Activated effector memory CD4-positive, alpha-beta T cell treated with anti-CD3 and anti-CD28 coated beads, Interleukin-2, amount 50 U/mL, for 16 hours (primary cell): ENCODE measurements around the gene SGIP1.
"Not testable (repeated sequence)": the region's sequence is repeated elsewhere in the genome, so short reads cannot be mapped to it uniquely, and the experiment has no call there.

Source experiments
- DNase-seq: peaks from one replicate; pipeline ENCODE4 v3.0.0-alpha.2; 2020

SGIP1 gene

DNA sequence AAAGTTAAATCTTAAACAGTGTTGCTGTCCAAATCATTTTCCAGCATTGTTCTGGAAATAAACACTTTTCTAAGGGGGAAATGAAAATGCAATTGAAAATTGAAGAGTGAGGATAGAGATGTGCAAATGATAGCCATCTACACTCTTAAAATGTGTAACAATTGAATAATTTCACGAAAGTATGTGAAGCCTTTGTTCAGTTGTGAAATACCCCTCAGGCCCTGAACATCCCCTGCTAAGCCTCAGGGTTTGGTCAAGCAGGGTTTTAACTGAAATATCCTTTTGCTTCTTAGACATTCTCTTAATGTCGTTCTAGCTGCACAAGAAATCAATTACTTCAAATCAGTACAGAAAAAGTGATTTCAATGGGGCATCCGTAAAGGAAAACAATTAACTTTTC, 152.5 kb downstream of the SGIP1 start:
- DNase-seq: no peak

DNA sequence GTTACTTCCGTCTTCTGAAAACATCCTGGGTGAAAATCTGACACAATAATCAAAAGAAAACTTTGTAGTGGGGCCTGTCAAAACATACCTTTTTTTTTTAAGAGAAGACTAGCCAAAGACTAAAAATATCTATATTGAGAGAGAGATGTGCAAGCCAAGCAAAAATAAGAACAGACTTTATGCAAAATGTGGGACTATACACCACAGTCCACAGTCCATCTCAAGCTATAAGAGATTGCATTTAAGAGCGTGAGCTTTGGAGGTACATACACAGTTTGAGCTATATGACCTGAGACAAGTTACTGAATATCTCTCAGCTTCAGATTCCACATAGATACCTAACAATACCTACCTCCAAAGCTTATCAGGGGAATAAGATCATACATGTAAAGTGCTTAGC, 153.4 kb downstream of the SGIP1 start:
- DNase-seq: no peak

DNA sequence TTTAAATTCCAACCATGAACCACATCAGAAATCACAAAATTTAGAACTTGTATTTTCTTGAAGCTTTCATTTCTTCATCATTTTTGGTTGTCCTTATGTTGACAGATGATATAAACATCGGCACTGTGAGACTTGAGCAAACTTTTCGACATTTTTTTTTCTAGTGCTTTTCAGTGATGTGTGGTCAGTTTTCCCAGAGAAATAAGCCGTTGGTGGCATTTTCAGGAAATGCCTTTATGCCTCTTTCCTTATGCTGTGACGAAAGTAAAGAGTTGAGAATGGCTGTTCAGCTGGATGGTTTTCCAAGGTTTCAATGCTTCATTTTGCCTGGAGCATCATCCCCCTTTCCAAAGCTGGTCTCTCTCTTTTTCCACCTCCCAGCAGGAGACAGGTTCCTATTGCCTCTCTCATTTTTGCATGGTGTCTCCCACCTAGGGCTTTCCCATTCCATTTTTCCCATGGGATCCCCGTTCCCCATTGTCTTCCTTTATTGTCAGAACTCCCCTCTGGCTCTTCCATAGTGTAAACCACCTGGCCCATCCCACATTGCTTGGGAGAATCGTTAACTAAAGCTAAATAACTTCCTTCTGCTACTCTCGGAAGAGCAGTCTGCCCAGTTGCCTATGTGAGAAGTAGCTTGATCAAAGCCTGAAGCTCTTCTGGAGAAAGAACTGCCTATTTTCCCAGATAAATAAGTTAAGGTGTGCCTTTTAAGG, 156.9 kb downstream of the SGIP1 start:
- no peak for DNase-seq

DNA sequence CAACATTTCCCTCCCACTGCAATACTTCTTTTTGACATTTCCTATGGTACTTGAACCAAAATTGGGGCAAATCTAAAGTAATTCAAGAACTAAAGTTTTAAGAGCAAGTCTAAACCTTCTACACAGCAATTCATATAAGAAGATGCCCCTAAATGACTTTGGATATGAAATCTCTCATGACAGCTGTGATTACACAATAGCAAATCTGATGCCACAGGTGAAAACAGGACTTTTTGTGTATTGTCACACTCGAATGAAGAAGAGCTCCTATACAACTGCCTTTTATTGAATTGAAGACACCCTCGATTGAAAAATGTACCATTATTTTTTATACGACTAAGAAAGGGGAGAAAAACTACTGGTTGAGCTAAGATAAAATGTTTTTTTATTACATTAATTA, 158.7 kb downstream of the SGIP1 start:
- DNase-seq: no peak

DNA sequence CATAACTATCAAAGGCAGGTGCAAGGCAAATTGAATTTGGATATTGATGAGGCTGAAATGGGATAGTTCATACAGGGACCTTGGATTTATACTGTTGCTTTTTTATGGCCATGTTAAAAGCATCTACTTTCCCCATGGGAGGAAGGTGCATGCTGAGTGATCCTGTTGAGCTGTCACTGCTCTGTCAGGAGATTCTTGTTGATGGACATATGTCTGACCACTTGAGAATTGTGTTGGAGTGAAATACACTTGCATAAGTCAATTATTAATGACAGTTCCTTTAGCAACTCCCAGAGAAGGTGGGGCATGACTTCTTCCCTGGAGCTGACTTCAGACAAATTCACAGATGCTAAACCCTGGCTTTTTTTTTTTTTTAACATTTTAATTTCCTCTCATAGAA, 159.9 kb downstream of the SGIP1 start:
- no peak for DNase-seq

DNA sequence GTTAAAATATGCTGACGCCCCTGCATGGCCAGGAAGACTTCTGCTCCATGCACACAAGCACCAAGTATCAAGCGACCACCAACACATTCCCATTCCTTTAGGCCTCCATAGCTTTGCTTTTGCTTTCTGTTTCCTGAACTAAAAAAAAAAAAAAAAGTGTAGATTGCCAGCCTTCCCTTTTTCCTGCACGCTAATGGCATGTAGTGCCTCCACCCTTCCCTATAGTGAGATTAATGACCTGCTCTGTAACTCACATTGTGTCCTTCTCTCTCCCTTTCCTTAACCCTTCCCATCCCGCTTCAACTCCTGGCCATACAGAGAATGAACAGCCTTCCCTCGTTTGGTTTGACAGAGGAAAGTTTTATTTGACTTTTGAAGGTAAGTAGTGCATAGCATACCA, 161.2 kb downstream of the SGIP1 start:
- DNase-seq: no peak

DNA sequence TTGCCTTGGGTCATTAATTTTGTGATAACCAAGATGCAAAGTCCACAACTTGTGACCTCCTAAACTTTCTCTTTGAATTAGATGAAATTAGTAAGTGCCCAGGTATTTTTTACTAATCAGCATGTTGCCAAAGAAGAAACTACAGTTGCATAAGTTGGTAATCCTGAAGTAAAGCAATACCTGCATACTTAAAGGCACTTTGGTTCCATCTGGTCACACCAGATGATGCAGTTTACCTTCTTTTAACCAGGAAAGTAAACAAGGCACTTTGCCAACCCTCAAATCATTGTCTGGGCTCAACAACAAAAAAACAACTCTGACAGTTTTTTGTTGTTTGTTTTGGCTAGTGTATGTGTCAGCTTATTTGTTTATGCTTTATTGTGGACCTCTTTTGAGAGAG, 162.8 kb downstream of the SGIP1 start:
- no peak for DNase-seq

DNA sequence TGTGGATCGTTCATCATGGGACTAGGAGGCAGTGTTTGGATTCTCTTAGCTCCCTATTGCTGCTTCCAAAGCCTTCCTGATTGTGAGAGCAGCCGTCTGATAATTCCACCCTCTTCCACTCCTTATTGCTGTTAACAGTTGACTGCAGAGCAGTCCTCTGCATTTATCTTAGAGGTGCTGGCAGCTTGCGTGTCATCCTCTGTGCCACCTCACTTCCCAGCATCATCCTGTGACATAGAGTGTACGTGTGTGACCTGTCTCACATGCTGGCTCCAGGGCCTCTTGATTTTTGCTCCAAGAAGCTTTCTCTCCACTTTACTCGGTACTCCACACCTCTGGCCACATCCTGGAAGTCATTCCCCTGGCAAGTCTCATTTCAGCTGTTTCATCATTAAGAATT, 165.3 kb downstream of the SGIP1 start:
- no peak for DNase-seq

DNA sequence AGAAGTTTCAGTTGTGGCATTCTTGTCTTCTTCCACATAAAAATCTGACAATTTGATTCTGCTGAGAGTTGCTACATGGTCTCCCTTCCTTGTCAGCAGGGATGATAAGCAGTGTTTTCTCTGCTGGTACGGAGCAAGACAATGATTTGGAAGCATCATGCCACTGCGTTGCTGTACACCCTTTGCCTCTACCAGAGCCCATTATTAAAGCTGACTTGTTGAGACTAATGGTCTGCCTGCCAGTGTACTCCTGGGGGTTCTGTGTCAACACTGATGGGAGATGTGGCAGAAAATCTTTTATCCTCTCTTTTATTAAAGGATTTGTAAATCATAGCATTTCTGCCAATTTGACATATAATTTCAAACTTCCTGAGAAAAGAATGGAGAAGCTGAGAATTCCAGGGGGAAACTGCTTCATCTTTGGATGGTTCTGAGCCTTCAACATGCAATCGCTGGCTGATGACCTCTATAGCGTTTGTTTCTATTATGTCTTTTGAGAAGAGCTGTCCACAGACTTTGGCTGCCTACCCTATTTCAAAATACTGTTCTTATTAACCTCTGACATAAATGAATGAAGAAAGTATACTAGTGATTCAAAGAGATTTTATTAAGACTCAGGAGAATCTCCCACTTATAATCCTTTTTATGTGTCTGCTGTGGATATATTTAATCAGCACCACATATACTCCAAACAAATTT, 170.4 kb downstream of the SGIP1 start:
- no peak for DNase-seq

DNA sequence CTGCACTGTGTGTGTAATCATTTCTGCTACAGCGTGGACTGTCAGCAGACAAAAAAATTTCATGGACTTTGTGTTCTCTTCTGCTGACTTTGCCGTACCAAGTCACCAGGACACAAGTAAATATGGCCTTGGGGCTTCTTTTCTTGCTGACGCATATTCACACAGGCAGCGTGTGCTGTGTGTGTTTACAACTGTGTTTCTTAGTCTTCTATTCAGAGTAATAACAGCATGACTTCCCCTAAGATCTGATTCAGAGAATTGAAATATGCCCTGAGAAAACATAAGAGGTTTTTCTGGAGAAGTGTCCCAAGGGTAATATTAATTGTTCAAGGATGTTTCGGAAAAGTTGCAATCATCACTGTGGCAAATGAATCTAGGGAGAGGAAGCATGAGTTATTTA, 171.2 kb downstream of the SGIP1 start:
- no peak for DNase-seq

DNA sequence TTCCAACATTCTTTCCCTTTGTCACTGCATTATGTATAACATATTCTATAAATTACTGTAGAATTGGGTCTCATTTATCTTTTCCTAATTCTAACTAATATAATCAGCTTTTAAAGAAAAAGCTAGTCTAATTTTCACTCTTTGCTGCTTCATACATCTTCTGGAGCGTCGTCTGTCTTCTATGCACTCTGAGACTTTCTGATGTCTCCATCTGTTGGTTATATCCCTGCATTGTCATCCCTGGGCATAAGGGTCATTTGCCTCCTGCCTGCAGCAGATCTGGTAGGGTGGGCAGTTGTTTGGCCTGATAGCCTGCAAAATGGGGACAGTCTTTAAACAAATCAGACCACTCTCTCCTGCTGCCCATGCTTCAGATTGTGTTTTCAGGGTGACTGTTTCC, 177.5 kb downstream of the SGIP1 start:
- no peak for DNase-seq

DNA sequence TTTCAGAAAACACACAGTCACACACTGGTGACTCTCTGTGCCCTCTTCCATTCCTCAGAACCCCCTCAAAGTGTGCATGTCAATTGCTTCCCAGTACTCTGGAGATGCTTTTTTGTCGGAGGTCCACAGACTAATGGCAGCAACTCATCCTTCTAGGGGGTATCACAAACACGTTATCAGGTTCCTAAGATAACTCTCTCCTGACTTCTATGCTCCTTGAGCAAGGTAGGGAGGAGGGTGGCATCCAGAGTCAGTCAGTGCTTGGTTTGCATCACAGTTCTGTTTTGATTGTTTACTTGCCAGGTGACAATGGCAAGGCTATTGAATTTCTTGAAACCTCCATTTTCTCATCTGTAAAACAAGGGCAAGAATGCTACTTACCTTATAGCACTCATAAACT, 178.9 kb downstream of the SGIP1 start:
- no peak for DNase-seq

DNA sequence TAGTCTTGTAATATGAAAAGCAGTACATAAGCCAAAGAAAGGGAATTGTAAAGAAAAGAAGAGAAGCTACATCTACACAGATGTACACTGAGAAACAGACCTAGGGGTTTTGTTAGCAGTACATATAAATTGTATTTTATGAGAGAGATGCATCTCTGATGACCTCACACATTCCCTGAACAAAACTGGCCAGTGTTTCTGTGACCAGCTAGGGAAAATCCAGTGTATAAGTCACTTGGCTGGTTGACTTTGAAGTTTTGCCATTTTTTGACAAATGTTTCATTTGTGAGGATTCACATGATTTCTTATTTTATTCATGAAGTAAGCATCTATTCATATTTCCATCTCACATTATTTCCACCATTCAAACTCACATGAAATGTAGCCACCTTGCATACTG, 190.0 kb downstream of the SGIP1 start:
- no peak for DNase-seq

DNA sequence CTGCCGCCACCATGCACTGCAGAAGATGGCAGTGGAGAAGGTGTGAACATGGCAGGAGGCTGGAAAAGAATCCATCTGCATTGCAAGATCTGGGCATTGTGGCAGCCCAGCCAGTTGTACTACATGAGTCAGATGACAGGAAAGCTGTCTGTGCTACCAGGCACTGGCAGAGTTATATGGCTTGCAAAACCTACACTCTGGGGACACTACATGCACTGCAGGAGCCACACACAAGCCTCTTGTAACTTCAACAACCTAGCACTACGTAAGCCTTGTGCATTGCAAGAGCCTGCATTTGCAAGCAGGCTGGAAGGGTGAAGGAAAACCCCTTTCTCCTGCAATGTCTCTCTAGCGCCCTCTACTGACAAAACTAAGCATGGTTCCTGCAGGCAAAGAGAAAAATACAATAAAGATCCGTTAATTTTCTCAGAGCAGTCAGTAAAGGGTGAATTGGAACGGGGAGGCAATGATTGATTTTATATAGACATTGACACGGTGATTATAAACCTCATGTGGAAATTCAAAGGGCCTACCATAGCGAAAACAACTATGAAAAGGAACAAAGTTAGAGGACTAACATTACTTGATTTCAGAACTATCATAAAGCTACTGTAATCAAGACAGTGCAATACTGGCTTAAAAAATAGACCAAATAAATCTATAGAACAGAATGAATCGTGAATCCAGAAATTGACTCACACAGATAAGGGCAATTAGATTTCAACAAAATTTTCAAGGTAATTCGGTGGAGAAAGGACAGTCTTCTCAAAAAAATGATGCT, 192.1 kb downstream of the SGIP1 start:
- DNase-seq: peak; percentile 66

DNA sequence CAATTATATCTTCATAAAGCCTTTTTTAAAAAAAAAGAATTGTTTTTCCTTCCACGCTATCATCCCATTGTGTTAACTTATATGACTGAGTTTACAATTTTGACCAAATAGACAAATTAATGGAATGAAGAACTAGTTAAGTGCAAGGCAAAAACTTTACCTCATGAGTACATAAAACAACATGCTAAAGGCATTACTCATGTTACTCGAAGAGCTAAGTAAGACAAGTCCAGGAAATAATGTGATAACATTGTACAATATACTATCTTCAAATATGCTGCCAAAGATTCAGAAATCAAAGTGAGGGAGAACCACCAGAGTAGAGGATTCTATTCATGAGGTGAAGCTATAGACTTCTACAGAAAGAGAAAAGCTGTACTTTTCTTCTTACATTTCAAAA, 194.1 kb downstream of the SGIP1 start:
- DNase-seq: no peak

DNA sequence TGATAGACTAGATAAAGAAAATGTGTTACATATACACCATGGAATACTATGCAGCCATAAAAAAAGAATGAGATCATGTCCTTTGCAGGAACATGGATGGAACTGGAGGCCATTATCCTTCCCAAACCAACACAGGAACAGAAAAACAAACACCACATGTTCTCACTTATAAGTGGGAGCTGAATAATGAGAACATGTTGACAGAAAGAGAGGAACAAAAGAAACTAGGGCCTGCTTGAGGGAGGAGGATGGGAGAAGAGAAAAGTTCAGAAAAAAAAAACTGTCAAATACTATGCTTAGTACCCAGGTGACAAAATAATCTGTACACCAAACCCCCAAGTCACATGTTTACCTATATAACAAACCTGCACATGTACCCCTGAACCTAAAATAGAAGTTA, 194.8 kb downstream of the SGIP1 start:
- not testable (repeated sequence) for DNase-seq

DNA sequence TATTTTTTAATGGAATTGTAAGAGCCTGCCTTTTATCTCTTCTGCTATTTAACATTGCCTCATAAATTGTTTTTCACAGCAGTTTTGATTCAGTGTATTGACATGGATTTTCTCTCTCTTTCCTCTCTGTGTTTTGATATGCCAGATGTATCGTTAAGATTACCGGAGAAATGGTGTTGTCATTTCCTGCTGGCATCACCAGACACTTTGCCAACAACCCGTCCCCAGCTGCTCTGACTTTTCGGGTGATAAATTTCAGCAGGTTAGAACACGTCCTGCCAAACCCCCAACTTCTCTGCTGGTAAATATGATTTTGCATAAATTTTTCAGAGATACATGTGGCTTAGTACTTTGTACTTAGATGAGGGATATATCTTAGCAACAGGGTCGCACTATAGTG, 195.2 kb downstream of the SGIP1 start:
- DNase-seq: no peak

DNA sequence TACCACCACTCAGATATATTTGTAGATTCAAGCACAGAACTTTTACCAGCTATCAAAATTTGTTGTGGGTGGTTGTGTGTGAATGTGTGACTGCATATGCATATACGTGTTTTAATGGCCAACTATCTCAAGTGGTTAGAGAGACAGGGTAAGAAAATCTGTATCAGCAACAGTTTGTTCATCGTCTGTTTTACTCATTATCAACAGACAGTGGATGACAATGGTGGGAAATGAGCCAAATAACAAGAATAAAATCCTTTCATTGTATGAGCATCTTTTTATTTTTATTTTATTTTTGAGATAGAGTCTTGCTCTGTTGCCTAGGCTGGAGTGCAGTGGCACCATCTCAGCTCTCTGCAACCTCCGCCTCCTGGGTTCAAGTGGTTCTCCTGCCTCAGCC, 195.6 kb downstream of the SGIP1 start:
- no peak for DNase-seq

DNA sequence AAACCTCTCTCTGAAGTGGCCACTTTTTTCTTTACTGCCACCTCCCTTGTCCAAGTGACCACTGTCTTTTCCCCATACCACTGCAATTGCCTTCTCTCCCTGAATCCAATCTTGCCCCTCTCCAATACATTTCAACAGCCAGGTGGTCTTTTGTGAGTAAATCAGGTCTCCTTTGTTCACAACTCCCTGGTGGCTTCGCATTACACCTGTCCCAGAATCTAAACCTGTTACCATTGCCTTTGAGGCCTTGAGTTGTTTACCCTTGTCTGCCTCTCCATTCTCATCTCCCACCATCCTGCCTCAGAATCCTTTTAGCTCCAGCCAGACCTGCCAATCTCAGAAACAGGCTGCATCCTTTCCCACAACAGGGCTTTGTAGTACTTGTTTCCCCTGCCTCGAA, 196.5 kb downstream of the SGIP1 start:
- no peak for DNase-seq

DNA sequence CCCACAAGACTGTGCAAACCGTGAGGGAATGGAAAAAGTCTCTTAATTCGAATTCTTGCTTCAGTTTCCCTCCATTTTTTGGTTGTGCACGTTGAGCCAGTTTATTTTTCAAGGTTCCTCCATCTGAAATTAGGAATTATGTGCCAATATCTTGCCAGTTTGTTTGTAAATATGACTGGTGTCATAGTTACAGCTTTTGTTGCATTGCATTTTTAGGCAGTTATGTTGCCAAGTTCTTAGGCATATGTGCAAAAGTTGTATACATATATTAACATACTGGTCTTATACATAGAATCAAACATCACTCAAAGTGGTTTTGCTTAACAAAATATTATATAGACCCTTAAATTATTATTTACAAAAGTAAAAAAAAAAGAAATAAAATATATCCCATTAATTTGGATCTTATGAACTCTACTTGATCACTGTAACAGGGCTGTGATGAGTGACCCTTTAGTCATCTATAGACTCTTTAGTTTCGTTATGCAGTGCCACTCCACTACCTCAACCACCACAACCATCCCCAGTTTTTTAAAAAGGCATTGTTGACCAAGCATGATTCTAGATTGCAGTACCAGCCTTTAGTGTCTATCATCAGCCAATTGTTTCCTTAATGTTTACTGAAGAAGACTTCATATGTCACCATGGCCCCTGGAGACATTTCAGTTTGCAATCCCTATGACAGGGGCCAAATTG, 197.4 kb downstream of the SGIP1 start:
- DNase-seq: no peak

DNA sequence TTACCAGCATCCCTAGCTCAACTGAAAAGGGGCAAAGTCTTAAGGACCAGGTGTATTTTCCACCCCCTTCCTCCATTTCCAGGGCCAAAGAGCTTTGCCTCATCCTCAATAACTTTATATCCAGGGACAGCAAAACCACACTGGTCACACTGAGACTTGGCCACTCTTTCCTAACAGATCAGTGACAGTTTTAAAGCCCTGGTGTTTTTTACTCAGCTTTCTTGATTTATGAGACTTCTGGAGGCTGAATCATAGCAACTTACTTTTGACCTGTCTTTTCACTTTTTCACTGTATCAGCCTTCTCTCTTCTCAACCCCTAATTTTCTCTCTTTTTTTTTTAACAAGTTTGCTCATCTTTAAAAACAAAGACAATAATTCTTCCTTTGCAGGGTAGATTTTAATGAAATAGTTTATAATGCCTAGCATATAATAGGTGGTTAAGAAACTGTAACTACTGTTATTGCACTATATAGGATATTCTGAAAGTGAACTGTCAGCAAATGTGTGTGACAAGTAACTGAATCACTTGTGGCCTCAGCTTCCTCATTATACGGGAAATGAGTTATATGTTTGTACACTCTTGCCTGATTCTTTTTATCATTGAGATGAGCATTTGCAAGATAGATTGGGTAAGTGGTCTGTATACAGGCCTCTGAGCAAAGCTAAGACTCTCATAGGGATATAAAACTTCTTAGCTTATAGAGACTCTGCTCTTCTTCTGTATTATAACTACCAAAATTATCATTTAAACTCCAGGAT, 198.6 kb downstream of the SGIP1 start:
- no peak for DNase-seq

DNA sequence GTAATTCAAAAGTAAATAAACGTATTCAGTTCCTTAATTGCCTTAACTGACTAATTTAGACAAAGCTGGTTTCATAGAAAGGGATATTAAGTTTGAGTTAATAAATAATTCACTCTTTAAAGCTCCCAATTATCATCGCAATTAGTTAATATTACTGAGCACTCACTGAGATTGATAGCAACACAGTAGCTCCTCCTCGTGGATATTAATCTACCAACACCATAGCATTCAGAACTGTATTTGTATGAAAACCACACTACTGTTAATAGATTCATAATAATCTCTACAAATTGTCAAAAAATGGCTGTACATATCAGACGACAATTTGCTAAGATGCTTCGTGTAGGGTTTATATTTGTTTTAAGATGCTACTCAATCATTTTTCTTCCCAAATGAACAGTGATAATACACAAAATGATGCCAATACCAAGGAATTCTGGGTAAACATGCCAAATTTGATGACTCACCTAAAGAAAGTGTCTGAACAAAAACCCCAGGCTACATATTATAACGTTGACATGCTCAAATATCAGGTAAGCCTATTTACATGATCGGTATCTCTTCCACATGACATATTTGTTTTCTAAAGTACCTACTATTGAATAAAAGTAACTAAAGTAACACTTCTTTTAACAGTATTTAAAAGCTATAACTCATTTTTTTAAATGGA, 199.5 kb downstream of the SGIP1 start:
- DNase-seq: no peak
